HG03095 (cell line): ENCODE measurements around the gene CYB561D2.
"Not testable (repeated sequence)": the region's sequence is repeated elsewhere in the genome, so short reads cannot be mapped to it uniquely, and the experiment has no call there.

ENCODE experiments used
- ATAC-seq: cut with Tn5 transposase; IDR thresholded peaks from one replicate; pipeline ENCODE4 v1.9.1; 2021; ENCODE audit warnings: moderate library complexity; ENCODE audit not compliant: unreplicated experiment

CYB561D2 gene

GRCh38 chr3:50350527-50351322 is at the start of gene CYB561D2, which contains the start of gene NPRL2:
CYB561D2 (plus strand) TSS chr3:50350862; CDS start chr3:50351434, 572 bp downstream.
NPRL2 (minus strand) TSS chr3:50350775; CDS start chr3:50350652, 123 bp downstream.
- ATAC-seq = peak; percentile 76

- no peak for ATAC-seq
Measured at GRCh38 chr3:50302095-50303012, 48.3 kb upstream of the CYB561D2 start.

GRCh38 chr3:50303013-50303815 is 47.4 kb upstream of the CYB561D2 start, which contains the start of gene HYAL1:
HYAL1 (minus strand) TSS chr3:50303574; CDS start chr3:50302956, 618 bp downstream.
- ATAC-seq = no peak

- no peak for ATAC-seq
Measured at GRCh38 chr3:50304601-50305000, 46.1 kb upstream of the CYB561D2 start.

- ATAC-seq = not testable (repeated sequence)
Measured at GRCh38 chr3:50312041-50312440, 38.6 kb upstream of the CYB561D2 start.

GRCh38 chr3:50314342-50314741 is 36.3 kb upstream of the CYB561D2 start:
- ATAC-seq = no peak

GRCh38 chr3:50314816-50315215 is 35.8 kb upstream of the CYB561D2 start:
- no peak for ATAC-seq

GRCh38 chr3:50316657-50317242 is 33.9 kb upstream of the CYB561D2 start:
- ATAC-seq = no peak

GRCh38 chr3:50317300-50317699 is 33.4 kb upstream of the CYB561D2 start:
- ATAC-seq = no peak

- ATAC-seq = no peak
Measured at GRCh38 chr3:50318163-50318562, 32.5 kb upstream of the CYB561D2 start.

GRCh38 chr3:50318615-50319014 is 32.0 kb upstream of the CYB561D2 start:
- ATAC-seq = no peak

GRCh38 chr3:50319181-50319893 is 31.3 kb upstream of the CYB561D2 start:
- ATAC-seq = no peak

GRCh38 chr3:50319894-50320625 is 30.6 kb upstream of the CYB561D2 start:
- ATAC-seq = no peak

GRCh38 chr3:50320853-50321335 is 29.8 kb upstream of the CYB561D2 start:
- peak; percentile 52 for ATAC-seq

- peak; percentile 75 for ATAC-seq
Measured at GRCh38 chr3:50321336-50322114, 29.1 kb upstream of the CYB561D2 start.

- no peak for ATAC-seq
Measured at GRCh38 chr3:50322115-50322385, 28.6 kb upstream of the CYB561D2 start.

- ATAC-seq = no peak
Measured at GRCh38 chr3:50322386-50323091, 28.1 kb upstream of the CYB561D2 start, which contains the start of gene HYAL2. HYAL2 (minus strand) TSS chr3:50322745; CDS start chr3:50320489, 2,256 bp downstream.
